ENCODE measurements around the gene CCDC71.

CCDC71 gene

GRCh38 chr3:49121132-49121736, 44.9 kb downstream of the CCDC71 start:
- POLR2A ChIA-PET (ENCODE audit: low non-redundant PET): no interaction called here
- CTCF ChIA-PET: interaction anchor here (0.6 to 0.7 kb wide), 2 partner anchors 22 to 33 kb away, joined by 4 read pairs; no protein-coding TSS in a partner anchor
- peak overlapping the region; percentile 95 for H3K27ac ChIP-seq
- DNase-seq (ENCODE audit: low spot score): no peak
- TF ChIP-seq, protein P1, sequence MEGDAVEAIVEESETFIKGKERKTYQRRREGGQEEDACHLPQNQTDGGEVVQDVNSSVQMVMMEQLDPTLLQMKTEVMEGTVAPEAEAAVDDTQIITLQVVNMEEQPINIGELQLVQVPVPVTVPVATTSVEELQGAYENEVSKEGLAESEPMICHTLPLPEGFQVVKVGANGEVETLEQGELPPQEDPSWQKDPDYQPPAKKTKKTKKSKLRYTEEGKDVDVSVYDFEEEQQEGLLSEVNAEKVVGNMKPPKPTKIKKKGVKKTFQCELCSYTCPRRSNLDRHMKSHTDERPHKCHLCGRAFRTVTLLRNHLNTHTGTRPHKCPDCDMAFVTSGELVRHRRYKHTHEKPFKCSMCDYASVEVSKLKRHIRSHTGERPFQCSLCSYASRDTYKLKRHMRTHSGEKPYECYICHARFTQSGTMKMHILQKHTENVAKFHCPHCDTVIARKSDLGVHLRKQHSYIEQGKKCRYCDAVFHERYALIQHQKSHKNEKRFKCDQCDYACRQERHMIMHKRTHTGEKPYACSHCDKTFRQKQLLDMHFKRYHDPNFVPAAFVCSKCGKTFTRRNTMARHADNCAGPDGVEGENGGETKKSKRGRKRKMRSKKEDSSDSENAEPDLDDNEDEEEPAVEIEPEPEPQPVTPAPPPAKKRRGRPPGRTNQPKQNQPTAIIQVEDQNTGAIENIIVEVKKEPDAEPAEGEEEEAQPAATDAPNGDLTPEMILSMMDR (conservative IDR thresholded peaks at IDR 0.05; ENCODE audit: low read depth): no peak

- CTCF ChIA-PET: interaction anchor here (0.7 kb wide), 1 partner anchor 33 kb away, joined by 4 read pairs; no protein-coding TSS in a partner anchor
- POLR2A ChIA-PET (ENCODE audit: low non-redundant PET): interaction anchor here (0.8 kb wide), 1 partner anchor 27 kb away, joined by 3 read pairs; the partner anchor contains the start of gene QRICH1
- peak; percentile 90 for DNase-seq (ENCODE audit: low spot score)
- TF ChIP-seq, protein P1 (conservative IDR thresholded peaks at IDR 0.05; ENCODE audit: low read depth): no peak
- H3K27ac ChIP-seq: peak within 1 kb of the TSS; percentile 95
These were observed 45.5 kb downstream of the CCDC71 start, which contains the start of gene USP19 for GRCh38 chr3:49120438-49121131. Gene USP19 (minus strand): TSS chr3:49120823. CDS start chr3:49119145, 1,678 bp downstream.

- ChIA-PET POLR2A (ENCODE audit: low non-redundant PET) (interaction anchor here (0.8 kb wide), 1 partner anchor 26 kb away, joined by 3 read pairs; the partner anchor contains the start of gene QRICH1), CTCF (no interaction called here)
- peak overlapping the region; percentile 95 for H3K27ac ChIP-seq
- TF ChIP-seq, protein P1 (conservative IDR thresholded peaks at IDR 0.05; ENCODE audit: low read depth): no peak
- DNase-seq (ENCODE audit: low spot score): no peak
These were observed 46.1 kb downstream of the CCDC71 start for GRCh38 chr3:49120096-49120437.

GRCh38 chr3:49119439-49119838, 46.7 kb downstream of the CCDC71 start:
- POLR2A ChIA-PET (ENCODE audit: low non-redundant PET): no interaction called here
- H3K27ac ChIP-seq: peak overlapping the region; percentile 95
- CTCF ChIA-PET: no interaction called here
- TF ChIP-seq, protein P1 (conservative IDR thresholded peaks at IDR 0.05; ENCODE audit: low read depth): no peak
- no peak for DNase-seq (ENCODE audit: low spot score)

DNA sequence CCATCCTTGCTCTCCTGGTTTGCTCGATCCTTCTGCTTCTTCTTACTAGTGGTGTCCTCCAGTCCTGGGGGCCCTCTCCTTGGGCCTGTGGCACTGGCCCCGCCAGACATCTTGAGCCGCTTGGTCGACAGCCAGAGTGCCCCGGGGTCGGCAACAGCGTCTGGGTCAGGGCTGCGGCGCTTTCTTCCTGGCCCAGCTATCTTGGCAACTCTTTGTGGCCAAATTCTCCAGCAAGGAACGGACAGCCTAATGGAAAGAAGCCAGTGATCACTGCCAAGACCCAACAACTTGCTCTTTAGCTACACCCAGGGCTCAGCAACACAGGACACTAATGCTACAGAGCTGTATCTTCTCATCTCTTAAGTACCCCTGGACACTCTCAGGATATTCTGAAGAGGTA, 47.1 kb downstream of the CCDC71 start:
- peak overlapping the region; percentile 95 for H3K27ac ChIP-seq
- TF ChIP-seq, protein P1 (conservative IDR thresholded peaks at IDR 0.05; ENCODE audit: low read depth): no peak
- ChIA-PET POLR2A (ENCODE audit: low non-redundant PET) (no interaction called here), CTCF (interaction anchor here (0.7 kb wide), 1 partner anchor 637 kb away, joined by 3 read pairs; no protein-coding TSS in a partner anchor)
- DNase-seq (ENCODE audit: low spot score): no peak

Data from RWPE1 (cell line).